ENCODE data around the gene NTRK3.

GRCh38 chr15:88004399-88004798, 252.1 kb downstream of the NTRK3 start:
- TF ChIP-seq CTCF (IDR thresholded peaks at IDR 0.05) (no peak), POLR2A (IDR thresholded peaks at IDR 0.05) (no peak)
